ENCODE results near the gene ZNF320.
"Not testable (repeated sequence)": the region's sequence is repeated elsewhere in the genome, so short reads cannot be mapped to it uniquely, and the experiment has no call there.

DNA sequence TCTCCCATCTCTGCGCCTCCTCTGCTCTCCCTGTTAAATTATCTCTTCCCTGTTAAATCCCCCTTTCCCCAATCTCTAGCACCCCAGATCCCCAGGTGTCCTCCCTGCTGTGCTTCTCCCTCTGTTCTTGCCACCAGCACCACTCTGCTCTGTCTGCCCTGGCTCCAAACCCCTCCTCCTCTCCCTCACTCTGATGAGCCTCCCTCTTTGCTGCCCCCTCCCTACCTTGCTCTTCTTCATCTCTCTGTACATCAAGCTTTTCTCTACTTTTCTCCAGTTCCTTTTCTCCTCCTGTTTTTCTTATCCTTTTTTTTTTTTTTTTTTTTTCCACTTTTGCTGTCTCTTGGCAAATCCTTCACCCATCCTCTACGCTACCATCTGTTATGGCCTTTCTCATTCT is 44.1 kb upstream of the ZNF320 start:
- TF ChIP-seq STAT5B (CRISPR knock-in tag; IDR thresholded peaks at IDR 0.05); POLR2A (conservative IDR thresholded peaks at IDR 0.05); RBM17 (IDR thresholded peaks at IDR 0.05; ENCODE audit: borderline replicate concordance, low read depth, low read length); NR2C2 (CRISPR knock-in tag; IDR thresholded peaks at IDR 0.05); NR2C2 (tag; IDR thresholded peaks at IDR 0.05); TEAD4 (IDR thresholded peaks at IDR 0.05; ENCODE audit: low read length); TEAD4 (CRISPR knock-in tag; IDR thresholded peaks at IDR 0.05; ENCODE audit: borderline replicate concordance): not testable (repeated sequence)
- TF ChIP-seq, protein P1, sequence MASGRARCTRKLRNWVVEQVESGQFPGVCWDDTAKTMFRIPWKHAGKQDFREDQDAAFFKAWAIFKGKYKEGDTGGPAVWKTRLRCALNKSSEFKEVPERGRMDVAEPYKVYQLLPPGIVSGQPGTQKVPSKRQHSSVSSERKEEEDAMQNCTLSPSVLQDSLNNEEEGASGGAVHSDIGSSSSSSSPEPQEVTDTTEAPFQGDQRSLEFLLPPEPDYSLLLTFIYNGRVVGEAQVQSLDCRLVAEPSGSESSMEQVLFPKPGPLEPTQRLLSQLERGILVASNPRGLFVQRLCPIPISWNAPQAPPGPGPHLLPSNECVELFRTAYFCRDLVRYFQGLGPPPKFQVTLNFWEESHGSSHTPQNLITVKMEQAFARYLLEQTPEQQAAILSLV (tag; IDR thresholded peaks at IDR 0.05): not testable (repeated sequence)
- TF ChIP-seq, protein P2, sequence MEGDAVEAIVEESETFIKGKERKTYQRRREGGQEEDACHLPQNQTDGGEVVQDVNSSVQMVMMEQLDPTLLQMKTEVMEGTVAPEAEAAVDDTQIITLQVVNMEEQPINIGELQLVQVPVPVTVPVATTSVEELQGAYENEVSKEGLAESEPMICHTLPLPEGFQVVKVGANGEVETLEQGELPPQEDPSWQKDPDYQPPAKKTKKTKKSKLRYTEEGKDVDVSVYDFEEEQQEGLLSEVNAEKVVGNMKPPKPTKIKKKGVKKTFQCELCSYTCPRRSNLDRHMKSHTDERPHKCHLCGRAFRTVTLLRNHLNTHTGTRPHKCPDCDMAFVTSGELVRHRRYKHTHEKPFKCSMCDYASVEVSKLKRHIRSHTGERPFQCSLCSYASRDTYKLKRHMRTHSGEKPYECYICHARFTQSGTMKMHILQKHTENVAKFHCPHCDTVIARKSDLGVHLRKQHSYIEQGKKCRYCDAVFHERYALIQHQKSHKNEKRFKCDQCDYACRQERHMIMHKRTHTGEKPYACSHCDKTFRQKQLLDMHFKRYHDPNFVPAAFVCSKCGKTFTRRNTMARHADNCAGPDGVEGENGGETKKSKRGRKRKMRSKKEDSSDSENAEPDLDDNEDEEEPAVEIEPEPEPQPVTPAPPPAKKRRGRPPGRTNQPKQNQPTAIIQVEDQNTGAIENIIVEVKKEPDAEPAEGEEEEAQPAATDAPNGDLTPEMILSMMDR (IDR thresholded peaks at IDR 0.05 in 2 of 3, conservative IDR thresholded peaks at IDR 0.05 in 1 of 3; ENCODE audit: insufficient read depth in 2 of 3, low read depth in 1 of 3, low read length in 3 of 3): not testable (repeated sequence)
- TF ChIP-seq, protein P3, sequence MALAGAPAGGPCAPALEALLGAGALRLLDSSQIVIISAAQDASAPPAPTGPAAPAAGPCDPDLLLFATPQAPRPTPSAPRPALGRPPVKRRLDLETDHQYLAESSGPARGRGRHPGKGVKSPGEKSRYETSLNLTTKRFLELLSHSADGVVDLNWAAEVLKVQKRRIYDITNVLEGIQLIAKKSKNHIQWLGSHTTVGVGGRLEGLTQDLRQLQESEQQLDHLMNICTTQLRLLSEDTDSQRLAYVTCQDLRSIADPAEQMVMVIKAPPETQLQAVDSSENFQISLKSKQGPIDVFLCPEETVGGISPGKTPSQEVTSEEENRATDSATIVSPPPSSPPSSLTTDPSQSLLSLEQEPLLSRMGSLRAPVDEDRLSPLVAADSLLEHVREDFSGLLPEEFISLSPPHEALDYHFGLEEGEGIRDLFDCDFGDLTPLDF (CRISPR knock-in tag; IDR thresholded peaks at IDR 0.05): not testable (repeated sequence)

Data from K562 (cell line).